ENCODE measurements around the gene EIPR1.

Gene EIPR1

DNA sequence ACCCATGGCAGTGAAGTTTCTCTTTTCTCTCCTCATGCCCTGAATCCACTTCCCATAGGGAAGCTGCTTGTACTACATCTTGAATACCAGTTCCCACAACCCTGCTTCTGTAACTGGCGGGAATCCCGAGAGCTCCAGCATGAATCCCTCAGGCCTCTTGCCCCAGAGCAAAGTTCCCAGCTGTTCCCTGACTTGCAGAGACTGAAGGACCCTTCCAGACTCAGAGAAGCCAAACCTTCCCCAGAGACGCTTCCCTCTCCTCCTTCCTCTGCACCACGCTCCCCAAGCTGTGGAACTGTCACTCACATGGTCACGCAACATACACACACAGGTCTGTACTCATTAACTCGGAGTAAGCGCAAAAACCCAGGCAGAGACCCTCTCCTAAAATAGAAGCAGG lies 28.3 kb upstream of the EIPR1 start:
- Histone ChIP-seq H3K79me1 (ENCODE audit: low read length) (peaks cover 1% of the 10 kb centered on the region), H4K5ac (ENCODE audit: low read length) (no peak overlapping the region), H3K9ac (ENCODE audit: low read length) (no peak overlapping the region), H3K23ac (ENCODE audit: low read length) (no peak overlapping the region), H3K79me2 (ENCODE audit: control insufficient read depth, insufficient read depth, low read length) (no peaks in the 10 kb centered on the region), H2BK15ac (replicated peaks; ENCODE audit: low read depth) (no peak overlapping the region), H3K36me3 (ENCODE audit: control insufficient read depth, insufficient read depth, low read length) (peaks cover 2% of the 10 kb centered on the region), H3K4ac (ENCODE audit: low read depth, low read length) (no peak overlapping the region), H2AK5ac (ENCODE audit: low read length) (no peak overlapping the region), H3K56ac (ENCODE audit: low read length) (no peak overlapping the region), H2BK5ac (ENCODE audit: low read length) (no peak overlapping the region), H3K18ac (ENCODE audit: low read length) (no peak overlapping the region), H2BK120ac (ENCODE audit: low read depth, low read length) (no peak overlapping the region), H3K27me3 (ENCODE audit: insufficient read depth, low read length, poor library complexity) (no peaks in the 10 kb centered on the region), H4K8ac (ENCODE audit: low read depth, low read length) (no peak overlapping the region), H3K4me2 (ENCODE audit: low read length) (no peak overlapping the region), H3K27ac (ENCODE audit: low read depth, low read length) (no peak overlapping the region), H3K4me3 (ENCODE audit: low read length) (no peak overlapping the region), H3K4me1 (ENCODE audit: control insufficient read depth, low read depth, low read length) (no peaks in the 10 kb centered on the region)
- no peak for DNase-seq
- WGBS (ENCODE audit: extremely low coverage, insufficient coverage, low lambda C conversion rate): no CpG with 5 or more reads among the region's 7 CpGs

GRCh38 chr2:3405307-3405706 lies 27.7 kb upstream of the EIPR1 start:
- no peak overlapping the region for H2BK120ac ChIP-seq (ENCODE audit: low read depth, low read length)
- no peak overlapping the region for H4K8ac ChIP-seq (ENCODE audit: low read depth, low read length)
- H3K56ac ChIP-seq (ENCODE audit: low read length): no peak overlapping the region
- no peak overlapping the region for H3K9ac ChIP-seq (ENCODE audit: low read length)
- DNase-seq: no peak
- no peak overlapping the region for H2BK15ac ChIP-seq (replicated peaks; ENCODE audit: low read depth)
- no peak overlapping the region for H3K18ac ChIP-seq (ENCODE audit: low read length)
- no peaks in the 10 kb centered on the region for H3K27me3 ChIP-seq (ENCODE audit: insufficient read depth, low read length, poor library complexity)
- H3K23ac ChIP-seq (ENCODE audit: low read length): no peak overlapping the region
- H3K4me1 ChIP-seq (ENCODE audit: control insufficient read depth, low read depth, low read length): no peaks in the 10 kb centered on the region
- no peak overlapping the region for H2BK5ac ChIP-seq (ENCODE audit: low read length)
- no peak overlapping the region for H3K27ac ChIP-seq (ENCODE audit: low read depth, low read length)
- no peak overlapping the region for H2AK5ac ChIP-seq (ENCODE audit: low read length)
- H3K4me2 ChIP-seq (ENCODE audit: low read length): no peak overlapping the region
- peaks cover 3% of the 10 kb centered on the region for H3K79me1 ChIP-seq (ENCODE audit: low read length)
- no peaks in the 10 kb centered on the region for H3K79me2 ChIP-seq (ENCODE audit: control insufficient read depth, insufficient read depth, low read length)
- WGBS (ENCODE audit: extremely low coverage, insufficient coverage, low lambda C conversion rate): no CpG with 5 or more reads among the region's 6 CpGs
- no peak overlapping the region for H3K4me3 ChIP-seq (ENCODE audit: low read length)
- H3K4ac ChIP-seq (ENCODE audit: low read depth, low read length): no peak overlapping the region
- no peak overlapping the region for H4K5ac ChIP-seq (ENCODE audit: low read length)
- peaks cover 2% of the 10 kb centered on the region for H3K36me3 ChIP-seq (ENCODE audit: control insufficient read depth, insufficient read depth, low read length)

DNA sequence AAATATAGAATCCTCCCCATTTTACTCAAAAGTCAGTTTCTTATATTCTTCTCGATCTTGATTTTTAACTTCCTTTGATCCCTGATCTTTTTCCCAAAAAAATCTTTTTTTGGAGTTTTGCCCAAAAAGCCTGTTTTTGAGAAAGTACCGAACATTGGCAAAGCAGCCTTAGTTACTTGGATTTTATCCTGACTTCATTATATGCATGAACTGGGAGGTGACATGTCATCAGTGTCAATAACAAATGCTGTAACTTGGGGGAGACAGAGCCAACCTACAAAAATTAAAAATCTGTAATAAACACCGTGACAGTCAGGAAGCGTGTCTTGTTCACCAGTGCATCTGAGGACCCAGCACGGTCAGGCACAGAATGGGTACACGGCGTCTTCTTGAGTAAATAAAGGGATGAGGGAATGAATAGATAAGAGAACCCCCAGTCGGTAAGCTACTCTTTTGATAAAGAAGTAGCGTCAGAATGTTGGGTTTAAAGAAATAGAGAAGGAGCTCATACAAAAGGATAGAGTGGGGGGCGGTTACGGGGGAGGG lies 26.8 kb upstream of the EIPR1 start:
- Histone ChIP-seq H3K4ac (ENCODE audit: low read depth, low read length) (no peak overlapping the region), H4K8ac (ENCODE audit: low read depth, low read length) (no peak overlapping the region), H3K56ac (ENCODE audit: low read length) (no peak overlapping the region), H3K4me2 (ENCODE audit: low read length) (no peak overlapping the region), H3K36me3 (ENCODE audit: control insufficient read depth, insufficient read depth, low read length) (peaks cover 2% of the 10 kb centered on the region), H2AK5ac (ENCODE audit: low read length) (no peak overlapping the region), H3K4me1 (ENCODE audit: control insufficient read depth, low read depth, low read length) (no peaks in the 10 kb centered on the region), H2BK5ac (ENCODE audit: low read length) (no peak overlapping the region), H3K4me3 (ENCODE audit: low read length) (no peak overlapping the region), H2BK15ac (replicated peaks; ENCODE audit: low read depth) (no peak overlapping the region), H3K27me3 (ENCODE audit: insufficient read depth, low read length, poor library complexity) (no peaks in the 10 kb centered on the region), H3K79me1 (ENCODE audit: low read length) (peaks cover 3% of the 10 kb centered on the region), H3K9ac (ENCODE audit: low read length) (no peak overlapping the region), H2BK120ac (ENCODE audit: low read depth, low read length) (no peak overlapping the region), H3K23ac (ENCODE audit: low read length) (no peak overlapping the region), H3K18ac (ENCODE audit: low read length) (no peak overlapping the region), H3K79me2 (ENCODE audit: control insufficient read depth, insufficient read depth, low read length) (no peaks in the 10 kb centered on the region), H3K27ac (ENCODE audit: low read depth, low read length) (no peak overlapping the region), H4K5ac (ENCODE audit: low read length) (no peak overlapping the region)
- WGBS (ENCODE audit: extremely low coverage, insufficient coverage, low lambda C conversion rate): no CpG with 5 or more reads among the region's 11 CpGs
- DNase-seq: no peak

- no peak overlapping the region for H3K9ac ChIP-seq (ENCODE audit: low read length)
- no peak overlapping the region for H3K4ac ChIP-seq (ENCODE audit: low read depth, low read length)
- no peak overlapping the region for H3K23ac ChIP-seq (ENCODE audit: low read length)
- no peak overlapping the region for H4K8ac ChIP-seq (ENCODE audit: low read depth, low read length)
- peaks cover 2% of the 10 kb centered on the region for H3K36me3 ChIP-seq (ENCODE audit: control insufficient read depth, insufficient read depth, low read length)
- no peaks in the 10 kb centered on the region for H3K27me3 ChIP-seq (ENCODE audit: insufficient read depth, low read length, poor library complexity)
- no peak overlapping the region for H2BK120ac ChIP-seq (ENCODE audit: low read depth, low read length)
- H3K79me1 ChIP-seq (ENCODE audit: low read length): peaks cover 3% of the 10 kb centered on the region
- no peak overlapping the region for H2BK15ac ChIP-seq (replicated peaks; ENCODE audit: low read depth)
- H3K56ac ChIP-seq (ENCODE audit: low read length): no peak overlapping the region
- peaks cover under 1% of the 10 kb centered on the region for H3K4me1 ChIP-seq (ENCODE audit: control insufficient read depth, low read depth, low read length)
- no peak overlapping the region for H2AK5ac ChIP-seq (ENCODE audit: low read length)
- no peak overlapping the region for H3K4me3 ChIP-seq (ENCODE audit: low read length)
- no peak overlapping the region for H3K4me2 ChIP-seq (ENCODE audit: low read length)
- no peak for DNase-seq
- no peaks in the 10 kb centered on the region for H3K79me2 ChIP-seq (ENCODE audit: control insufficient read depth, insufficient read depth, low read length)
- H4K5ac ChIP-seq (ENCODE audit: low read length): no peak overlapping the region
- WGBS (ENCODE audit: extremely low coverage, insufficient coverage, low lambda C conversion rate): no CpG with 5 or more reads among the region's 11 CpGs
- H3K18ac ChIP-seq (ENCODE audit: low read length): no peak overlapping the region
- no peak overlapping the region for H3K27ac ChIP-seq (ENCODE audit: low read depth, low read length)
- no peak overlapping the region for H2BK5ac ChIP-seq (ENCODE audit: low read length)
These were observed 26.1 kb upstream of the EIPR1 start for GRCh38 chr2:3403587-3404334.

DNA sequence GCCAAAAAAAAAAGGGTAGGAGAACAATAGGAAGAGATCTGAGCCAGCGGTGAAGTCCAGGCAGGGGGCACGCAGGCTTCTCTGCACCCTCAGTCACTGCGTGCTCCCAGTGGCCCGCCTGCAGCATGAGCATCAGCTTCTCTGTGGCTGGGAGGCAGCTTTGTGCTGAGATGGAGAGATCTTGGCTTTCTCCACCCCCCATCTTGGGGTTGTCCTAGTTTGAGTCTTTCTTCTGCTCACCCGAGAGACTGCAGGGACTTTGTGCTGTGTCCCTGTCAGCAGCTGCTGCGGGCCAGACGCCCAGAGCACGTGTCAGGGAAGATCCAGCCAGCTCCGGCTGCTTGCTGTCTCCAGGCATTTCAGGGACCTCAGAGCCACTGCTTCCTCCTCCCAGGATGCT lies 22.2 kb upstream of the EIPR1 start:
- Histone ChIP-seq H3K27ac (ENCODE audit: low read depth, low read length) (no peak overlapping the region), H3K4me3 (ENCODE audit: low read length) (no peak overlapping the region), H3K9ac (ENCODE audit: low read length) (no peak overlapping the region), H3K4me1 (ENCODE audit: control insufficient read depth, low read depth, low read length) (peaks cover 2% of the 10 kb centered on the region), H2BK5ac (ENCODE audit: low read length) (no peak overlapping the region), H3K79me2 (ENCODE audit: control insufficient read depth, insufficient read depth, low read length) (no peaks in the 10 kb centered on the region), H2BK15ac (replicated peaks; ENCODE audit: low read depth) (no peak overlapping the region), H3K56ac (ENCODE audit: low read length) (no peak overlapping the region), H3K36me3 (ENCODE audit: control insufficient read depth, insufficient read depth, low read length) (peaks cover 2% of the 10 kb centered on the region), H3K4me2 (ENCODE audit: low read length) (no peak overlapping the region), H3K4ac (ENCODE audit: low read depth, low read length) (no peak overlapping the region), H2BK120ac (ENCODE audit: low read depth, low read length) (no peak overlapping the region), H4K8ac (ENCODE audit: low read depth, low read length) (no peak overlapping the region), H3K27me3 (ENCODE audit: insufficient read depth, low read length, poor library complexity) (no peaks in the 10 kb centered on the region), H3K79me1 (ENCODE audit: low read length) (peaks cover 8% of the 10 kb centered on the region), H3K23ac (ENCODE audit: low read length) (no peak overlapping the region), H3K18ac (ENCODE audit: low read length) (no peak overlapping the region), H4K5ac (ENCODE audit: low read length) (no peak overlapping the region), H2AK5ac (ENCODE audit: low read length) (no peak overlapping the region)
- DNase-seq: no peak
- WGBS (ENCODE audit: extremely low coverage, insufficient coverage, low lambda C conversion rate): no CpG with 5 or more reads among the region's 9 CpGs

GRCh38 chr2:3399381-3399780 lies 21.8 kb upstream of the EIPR1 start:
- Histone ChIP-seq H3K56ac (ENCODE audit: low read length) (no peak overlapping the region), H3K27ac (ENCODE audit: low read depth, low read length) (no peak overlapping the region), H3K27me3 (ENCODE audit: insufficient read depth, low read length, poor library complexity) (no peaks in the 10 kb centered on the region), H4K8ac (ENCODE audit: low read depth, low read length) (no peak overlapping the region), H3K4me2 (ENCODE audit: low read length) (no peak overlapping the region), H3K23ac (ENCODE audit: low read length) (no peak overlapping the region), H2BK120ac (ENCODE audit: low read depth, low read length) (no peak overlapping the region), H2AK5ac (ENCODE audit: low read length) (no peak overlapping the region), H4K5ac (ENCODE audit: low read length) (no peak overlapping the region), H3K4me1 (ENCODE audit: control insufficient read depth, low read depth, low read length) (peaks cover 2% of the 10 kb centered on the region), H2BK5ac (ENCODE audit: low read length) (no peak overlapping the region), H3K4ac (ENCODE audit: low read depth, low read length) (no peak overlapping the region), H3K79me2 (ENCODE audit: control insufficient read depth, insufficient read depth, low read length) (no peaks in the 10 kb centered on the region), H3K4me3 (ENCODE audit: low read length) (no peak overlapping the region), H3K18ac (ENCODE audit: low read length) (no peak overlapping the region), H3K79me1 (ENCODE audit: low read length) (peaks cover 8% of the 10 kb centered on the region), H3K9ac (ENCODE audit: low read length) (no peak overlapping the region), H2BK15ac (replicated peaks; ENCODE audit: low read depth) (no peak overlapping the region), H3K36me3 (ENCODE audit: control insufficient read depth, insufficient read depth, low read length) (peaks cover 2% of the 10 kb centered on the region)
- DNase-seq: no peak
- WGBS (ENCODE audit: extremely low coverage, insufficient coverage, low lambda C conversion rate): no CpG with 5 or more reads among the region's 3 CpGs

Measured in mesendoderm (in vitro differentiated cells).